Measurements from ENCODE around the gene SLN.
"Not testable (repeated sequence)": the region's sequence is repeated elsewhere in the genome, so short reads cannot be mapped to it uniquely, and the experiment has no call there.

Gene SLN

DNA sequence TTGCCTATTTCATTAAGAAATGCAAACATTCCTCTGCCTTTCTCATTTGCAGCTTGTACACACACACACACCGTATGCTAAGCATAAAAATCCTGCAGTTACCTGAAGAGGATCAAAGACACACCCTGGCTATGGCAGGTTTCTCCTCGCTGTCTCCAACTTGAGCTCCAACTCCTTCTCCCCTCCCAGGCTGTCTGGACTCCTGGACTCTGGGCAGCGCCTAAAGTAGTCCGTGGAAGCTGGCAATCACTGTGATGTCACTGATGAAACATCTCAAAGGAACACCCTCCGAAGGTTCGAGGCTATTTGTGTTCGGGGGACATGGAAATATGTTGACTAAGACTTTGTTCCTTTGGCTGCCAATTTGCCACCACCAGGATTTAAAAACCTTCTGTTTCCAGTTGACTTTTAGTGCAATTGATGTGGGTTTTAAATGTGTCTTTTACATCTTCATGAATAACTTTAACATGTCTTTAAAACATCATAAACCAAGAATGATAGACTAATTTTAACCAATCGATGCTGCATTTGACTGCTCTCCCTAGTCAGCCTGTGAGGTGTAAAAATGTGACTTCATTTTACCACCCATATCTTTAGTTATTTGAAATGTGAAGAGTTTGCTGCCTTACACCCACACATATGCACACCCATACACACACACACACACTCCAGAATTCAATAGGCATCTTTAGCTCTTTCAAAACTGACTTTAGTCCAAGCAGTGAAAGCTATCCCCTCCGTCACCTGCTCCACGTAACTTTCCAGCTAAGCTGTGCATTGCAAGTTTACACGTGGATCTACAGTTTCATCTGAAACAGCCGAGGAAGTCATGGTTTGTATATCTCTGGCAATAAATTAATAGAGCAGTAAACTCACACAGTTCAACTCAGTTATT lies at the start of gene SLN:
Gene SLN, minus strand, starts transcription at position 196 of the 895 bp plus-strand sequence.
- Histone ChIP-seq H3K27ac (ENCODE audit: low read depth, low read length) (no peak within 1 kb of the TSS), H3K36me3 (ENCODE audit: control insufficient read depth, insufficient read depth, low read length) (no peaks in the 10 kb centered on the region), H3K4me3 (ENCODE audit: low read length) (no peak within 1 kb of the TSS), H3K27me3 (ENCODE audit: control insufficient read depth, insufficient read depth, low read length) (no peaks in the 10 kb centered on the region), H3K9ac (ENCODE audit: low read length) (no peak within 1 kb of the TSS), H3K4me1 (ENCODE audit: control insufficient read depth, insufficient read depth, low read length) (no peaks in the 10 kb centered on the region)

DNA sequence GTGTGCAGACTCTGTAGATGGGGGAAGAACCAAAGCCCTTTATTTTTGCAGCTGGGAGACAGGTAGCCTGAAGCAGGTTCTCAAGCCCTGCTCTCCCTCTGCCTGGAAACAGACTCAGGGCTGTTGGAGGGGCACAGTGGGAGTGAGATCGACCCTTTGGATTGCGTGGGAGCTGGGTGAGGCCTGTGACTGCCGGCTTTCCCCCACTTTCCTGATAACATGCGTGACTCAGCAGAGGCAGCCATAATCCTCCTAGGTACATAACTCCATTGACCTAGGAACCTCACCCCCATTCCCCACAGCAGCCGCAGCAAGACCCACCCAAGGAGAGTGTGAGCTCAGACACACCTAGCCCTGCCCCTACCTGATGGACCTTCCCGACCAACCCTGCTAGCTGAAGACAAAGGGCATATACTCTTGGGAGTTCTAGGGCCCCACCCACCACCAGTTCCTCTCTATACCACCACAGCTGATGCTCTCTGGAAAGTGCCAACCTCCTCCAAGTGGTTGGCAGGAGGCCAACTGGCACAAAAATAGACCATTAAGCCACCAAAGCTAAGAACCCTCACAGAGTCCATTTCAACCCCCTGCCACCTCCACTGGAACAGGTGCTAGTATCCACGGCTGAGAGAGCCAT lies 47.0 kb upstream of the SLN start:
- not testable (repeated sequence) for H3K4me3 ChIP-seq (ENCODE audit: low read length); H3K27me3 ChIP-seq (ENCODE audit: control insufficient read depth, insufficient read depth, low read length); H3K36me3 ChIP-seq (ENCODE audit: control insufficient read depth, insufficient read depth, low read length); H3K9ac ChIP-seq (ENCODE audit: low read length); H3K4me1 ChIP-seq (ENCODE audit: control insufficient read depth, insufficient read depth, low read length); H3K27ac ChIP-seq (ENCODE audit: low read depth, low read length)

DNA sequence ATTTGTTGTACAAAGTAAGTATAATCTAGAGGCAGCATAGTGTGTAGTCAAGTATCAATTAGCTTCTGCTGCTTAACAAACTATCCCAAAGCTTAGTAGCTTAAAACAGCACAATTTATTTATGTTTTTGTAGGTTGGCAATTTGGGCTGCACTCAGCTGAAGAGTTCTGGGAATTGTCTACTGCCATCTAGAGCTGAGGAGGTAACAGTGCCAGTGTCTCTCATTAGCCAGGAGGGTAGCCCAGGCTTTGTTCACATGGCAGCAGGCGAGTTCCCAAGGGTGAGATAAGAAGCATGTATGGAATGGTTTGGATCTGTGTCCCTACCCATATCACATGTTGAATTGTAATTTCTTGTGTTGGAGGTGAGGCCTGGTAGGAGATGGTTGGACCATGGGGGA lies 45.8 kb upstream of the SLN start:
- Histone ChIP-seq H3K27ac (ENCODE audit: low read depth, low read length) (no peak overlapping the region), H3K4me3 (ENCODE audit: low read length) (no peak overlapping the region), H3K9ac (ENCODE audit: low read length) (no peak overlapping the region), H3K36me3 (ENCODE audit: control insufficient read depth, insufficient read depth, low read length) (no peaks in the 10 kb centered on the region), H3K27me3 (ENCODE audit: control insufficient read depth, insufficient read depth, low read length) (no peaks in the 10 kb centered on the region), H3K4me1 (ENCODE audit: control insufficient read depth, insufficient read depth, low read length) (no peaks in the 10 kb centered on the region)

DNA sequence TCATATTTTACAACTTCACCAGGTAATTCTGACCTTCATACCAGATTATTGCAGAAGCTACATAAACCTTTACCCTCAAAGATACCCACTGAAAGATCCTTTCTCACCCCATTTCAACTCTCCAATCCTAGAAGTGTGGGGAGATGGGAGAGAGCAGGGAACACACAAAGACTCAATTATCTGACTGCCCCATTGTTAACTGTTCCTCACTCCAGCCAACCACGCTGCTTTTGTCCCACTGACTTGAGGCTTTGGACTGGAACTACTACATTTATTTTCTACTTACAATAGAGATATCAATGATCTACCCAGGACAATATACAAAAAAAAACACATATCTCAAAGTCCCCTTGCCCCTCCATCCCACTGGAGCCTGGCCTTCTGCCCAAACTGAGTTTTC lies 44.7 kb upstream of the SLN start:
- H3K4me1 ChIP-seq (ENCODE audit: control insufficient read depth, insufficient read depth, low read length), result no peaks in the 10 kb centered on the region
- no peaks in the 10 kb centered on the region for H3K36me3 ChIP-seq (ENCODE audit: control insufficient read depth, insufficient read depth, low read length)
- H3K4me3 ChIP-seq (ENCODE audit: low read length), result no peak overlapping the region
- no peaks in the 10 kb centered on the region for H3K27me3 ChIP-seq (ENCODE audit: control insufficient read depth, insufficient read depth, low read length)
- H3K9ac ChIP-seq (ENCODE audit: low read length), result no peak overlapping the region
- H3K27ac ChIP-seq (ENCODE audit: low read depth, low read length), result no peak overlapping the region

DNA sequence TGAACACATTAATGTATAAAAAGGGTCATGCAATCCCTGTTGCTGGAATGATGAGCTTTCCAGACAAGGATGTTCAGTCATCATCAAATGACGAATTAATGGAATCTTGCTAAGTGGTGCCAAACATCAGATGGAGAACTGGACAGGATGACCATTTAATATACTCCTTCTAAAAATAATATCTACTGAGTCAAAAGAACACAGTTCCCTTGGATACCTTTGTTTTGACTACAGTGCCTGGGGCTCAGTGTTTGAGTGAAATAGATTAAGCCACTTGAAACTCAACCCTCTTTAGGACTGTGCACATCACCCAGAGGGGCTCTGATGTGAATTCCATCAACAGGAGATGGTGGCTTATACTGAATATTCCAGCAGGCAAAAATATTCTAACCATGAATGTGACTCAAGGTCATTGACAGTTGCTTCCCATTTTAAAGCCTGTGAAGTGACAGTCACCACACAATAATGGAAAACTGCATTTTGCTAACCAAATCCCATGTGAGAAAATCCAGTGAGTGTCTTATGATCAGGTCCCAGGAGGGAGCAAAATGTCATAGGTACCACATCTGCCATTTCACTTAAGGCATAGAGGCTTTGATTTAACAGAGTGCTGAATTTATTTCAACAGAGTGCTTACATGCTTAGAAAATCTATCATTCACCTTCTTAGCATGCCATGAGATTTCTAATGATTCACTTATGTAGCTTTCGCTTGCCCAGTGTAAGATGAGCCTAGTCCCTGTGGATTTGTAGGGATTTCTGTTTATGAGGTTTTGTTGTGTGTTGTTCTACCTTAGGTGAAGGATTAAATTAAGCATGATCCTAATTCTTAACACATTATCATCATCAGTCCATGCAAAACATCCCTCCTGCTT lies 41.3 kb upstream of the SLN start:
- H3K36me3 ChIP-seq (ENCODE audit: control insufficient read depth, insufficient read depth, low read length), result no peaks in the 10 kb centered on the region
- H3K27ac ChIP-seq (ENCODE audit: low read depth, low read length), result no peak overlapping the region
- no peak overlapping the region for H3K9ac ChIP-seq (ENCODE audit: low read length)
- H3K4me1 ChIP-seq (ENCODE audit: control insufficient read depth, insufficient read depth, low read length), result no peaks in the 10 kb centered on the region
- H3K4me3 ChIP-seq (ENCODE audit: low read length), result no peak overlapping the region
- H3K27me3 ChIP-seq (ENCODE audit: control insufficient read depth, insufficient read depth, low read length), result no peaks in the 10 kb centered on the region

DNA sequence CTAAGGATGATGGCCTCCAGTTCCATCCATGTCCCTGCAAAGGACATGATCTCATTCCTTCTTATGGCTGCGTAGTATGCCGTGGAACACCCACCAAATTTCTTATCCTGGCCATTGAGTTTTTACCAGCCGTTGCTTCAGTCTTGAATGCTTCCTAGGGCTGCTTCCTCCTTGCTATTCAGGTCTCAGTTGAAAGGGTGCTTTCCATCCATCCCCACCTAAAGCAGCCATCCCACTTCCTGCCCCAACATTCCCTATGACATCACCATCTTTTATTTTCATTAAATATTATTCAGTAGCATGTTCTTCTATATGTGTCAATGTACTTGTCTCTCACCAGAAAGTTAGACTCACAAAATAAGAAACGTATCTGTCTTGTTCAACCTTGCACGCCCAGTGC lies 40.7 kb upstream of the SLN start:
- H3K4me1 ChIP-seq (ENCODE audit: control insufficient read depth, insufficient read depth, low read length), result no peaks in the 10 kb centered on the region
- no peak overlapping the region for H3K9ac ChIP-seq (ENCODE audit: low read length)
- no peak overlapping the region for H3K4me3 ChIP-seq (ENCODE audit: low read length)
- H3K27me3 ChIP-seq (ENCODE audit: control insufficient read depth, insufficient read depth, low read length), result no peaks in the 10 kb centered on the region
- no peak overlapping the region for H3K27ac ChIP-seq (ENCODE audit: low read depth, low read length)
- H3K36me3 ChIP-seq (ENCODE audit: control insufficient read depth, insufficient read depth, low read length), result no peaks in the 10 kb centered on the region

DNA sequence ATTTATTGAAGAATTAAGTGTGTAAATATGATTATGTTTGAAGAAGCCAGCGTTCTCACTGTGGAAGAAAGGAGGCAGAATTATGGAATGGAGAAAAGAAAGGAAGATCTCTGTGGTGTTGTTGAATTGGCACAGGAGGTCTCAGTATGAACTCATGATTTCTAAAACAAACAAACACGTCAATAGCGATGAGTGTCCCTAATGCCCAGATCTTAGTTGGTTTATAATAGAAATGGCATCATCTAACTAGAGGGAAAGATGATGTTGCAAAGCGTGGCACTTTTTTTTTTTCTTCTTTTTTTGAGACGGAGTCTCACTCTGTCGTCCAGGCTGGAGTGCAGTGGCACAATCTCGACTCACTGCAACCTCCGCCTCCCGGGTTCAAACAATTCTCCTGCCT lies 39.2 kb upstream of the SLN start:
- no peaks in the 10 kb centered on the region for H3K27me3 ChIP-seq (ENCODE audit: control insufficient read depth, insufficient read depth, low read length)
- no peaks in the 10 kb centered on the region for H3K4me1 ChIP-seq (ENCODE audit: control insufficient read depth, insufficient read depth, low read length)
- H3K36me3 ChIP-seq (ENCODE audit: control insufficient read depth, insufficient read depth, low read length), result no peaks in the 10 kb centered on the region
- no peak overlapping the region for H3K9ac ChIP-seq (ENCODE audit: low read length)
- no peak overlapping the region for H3K27ac ChIP-seq (ENCODE audit: low read depth, low read length)
- H3K4me3 ChIP-seq (ENCODE audit: low read length), result no peak overlapping the region

DNA sequence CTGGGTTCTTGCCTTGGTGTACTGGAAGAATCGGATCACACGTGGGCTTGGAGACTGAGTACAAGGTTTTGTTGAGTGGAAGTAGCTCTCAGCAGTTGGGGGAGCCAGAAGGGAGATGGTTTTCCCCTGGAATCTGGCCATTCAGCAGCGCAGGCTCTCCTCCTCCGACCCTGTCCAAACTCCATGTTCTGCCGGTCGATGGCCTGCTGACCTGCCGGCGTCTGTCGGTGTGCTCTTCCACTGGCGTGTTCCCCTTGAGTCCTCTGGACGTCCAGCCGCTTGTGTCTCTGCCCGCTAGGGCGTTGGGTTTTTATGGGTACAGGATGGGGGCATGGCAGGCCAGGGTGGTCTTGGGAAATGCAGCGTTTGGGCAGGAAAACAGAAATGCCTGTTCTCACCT lies 38.5 kb upstream of the SLN start:
- Histone ChIP-seq H3K4me3 (ENCODE audit: low read length) (no peak overlapping the region), H3K27ac (ENCODE audit: low read depth, low read length) (no peak overlapping the region), H3K36me3 (ENCODE audit: control insufficient read depth, insufficient read depth, low read length) (no peaks in the 10 kb centered on the region), H3K9ac (ENCODE audit: low read length) (no peak overlapping the region), H3K27me3 (ENCODE audit: control insufficient read depth, insufficient read depth, low read length) (no peaks in the 10 kb centered on the region), H3K4me1 (ENCODE audit: control insufficient read depth, insufficient read depth, low read length) (no peaks in the 10 kb centered on the region)

DNA sequence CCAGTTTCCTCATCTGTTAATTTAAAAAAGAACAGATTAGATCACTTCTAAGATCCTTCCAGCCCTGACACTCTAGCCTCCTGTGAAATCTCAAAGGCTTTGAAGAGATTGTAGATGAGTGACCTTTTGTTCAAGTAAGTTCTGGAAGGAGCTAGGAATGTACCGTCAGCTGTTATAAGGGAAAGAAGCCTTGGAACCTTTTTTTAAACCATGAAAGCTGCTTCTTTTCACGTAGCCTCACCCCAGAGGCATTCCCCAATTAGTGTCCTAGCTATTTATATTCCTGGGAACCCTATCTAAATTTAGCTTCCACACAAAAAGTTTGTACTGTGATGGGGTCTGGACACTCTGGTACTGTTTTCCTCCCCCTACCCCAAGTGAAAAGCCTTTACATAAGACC lies 35.8 kb upstream of the SLN start:
- Histone ChIP-seq H3K4me3 (ENCODE audit: low read length) (no peak overlapping the region), H3K27me3 (ENCODE audit: control insufficient read depth, insufficient read depth, low read length) (no peaks in the 10 kb centered on the region), H3K36me3 (ENCODE audit: control insufficient read depth, insufficient read depth, low read length) (no peaks in the 10 kb centered on the region), H3K9ac (ENCODE audit: low read length) (no peak overlapping the region), H3K4me1 (ENCODE audit: control insufficient read depth, insufficient read depth, low read length) (no peaks in the 10 kb centered on the region), H3K27ac (ENCODE audit: low read depth, low read length) (no peak overlapping the region)

DNA sequence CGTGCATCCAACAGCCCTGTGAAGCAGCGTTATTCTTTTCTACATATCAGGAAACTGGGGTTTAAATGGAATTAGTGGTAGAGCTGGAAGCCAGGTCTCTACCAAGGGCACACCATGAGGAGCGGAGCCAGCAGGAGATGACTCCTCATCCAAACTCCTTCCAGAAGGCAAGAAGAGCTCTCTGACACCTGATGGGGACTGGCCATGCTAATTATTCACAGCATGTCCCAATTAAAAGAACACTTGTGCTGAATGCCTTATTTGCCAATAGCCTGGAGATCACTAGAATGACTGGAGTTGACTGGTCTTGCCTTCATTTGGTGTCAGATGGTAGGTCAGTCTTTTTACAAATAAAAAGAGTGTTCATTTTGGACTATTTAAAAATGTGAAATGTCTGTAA lies 32.9 kb upstream of the SLN start:
- Histone ChIP-seq H3K27ac (ENCODE audit: low read depth, low read length) (no peak overlapping the region), H3K4me3 (ENCODE audit: low read length) (no peak overlapping the region), H3K9ac (ENCODE audit: low read length) (no peak overlapping the region), H3K27me3 (ENCODE audit: control insufficient read depth, insufficient read depth, low read length) (no peaks in the 10 kb centered on the region), H3K4me1 (ENCODE audit: control insufficient read depth, insufficient read depth, low read length) (no peaks in the 10 kb centered on the region), H3K36me3 (ENCODE audit: control insufficient read depth, insufficient read depth, low read length) (no peaks in the 10 kb centered on the region)

DNA sequence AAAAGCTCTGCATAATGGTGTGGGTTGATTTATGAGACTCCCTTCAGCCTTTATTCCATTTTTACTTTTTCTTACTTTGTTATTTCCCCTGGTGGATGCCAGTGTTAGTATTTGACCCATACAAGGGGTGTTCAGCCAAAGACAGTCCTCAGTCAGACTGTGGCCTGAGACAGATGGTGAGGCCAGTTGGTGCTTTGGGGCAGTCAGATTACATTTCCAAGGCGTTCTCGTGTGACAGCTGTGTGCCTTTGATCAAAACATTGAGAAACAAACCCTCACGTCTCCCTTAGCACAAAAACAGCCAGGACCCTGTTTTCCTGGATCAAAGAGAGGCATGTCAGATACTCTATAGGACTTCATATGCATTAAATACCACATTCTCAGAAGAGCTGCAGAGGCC lies 31.3 kb upstream of the SLN start:
- Histone ChIP-seq H3K27me3 (ENCODE audit: control insufficient read depth, insufficient read depth, low read length) (no peaks in the 10 kb centered on the region), H3K4me3 (ENCODE audit: low read length) (no peak overlapping the region), H3K36me3 (ENCODE audit: control insufficient read depth, insufficient read depth, low read length) (no peaks in the 10 kb centered on the region), H3K27ac (ENCODE audit: low read depth, low read length) (no peak overlapping the region), H3K9ac (ENCODE audit: low read length) (no peak overlapping the region), H3K4me1 (ENCODE audit: control insufficient read depth, insufficient read depth, low read length) (no peaks in the 10 kb centered on the region)

DNA sequence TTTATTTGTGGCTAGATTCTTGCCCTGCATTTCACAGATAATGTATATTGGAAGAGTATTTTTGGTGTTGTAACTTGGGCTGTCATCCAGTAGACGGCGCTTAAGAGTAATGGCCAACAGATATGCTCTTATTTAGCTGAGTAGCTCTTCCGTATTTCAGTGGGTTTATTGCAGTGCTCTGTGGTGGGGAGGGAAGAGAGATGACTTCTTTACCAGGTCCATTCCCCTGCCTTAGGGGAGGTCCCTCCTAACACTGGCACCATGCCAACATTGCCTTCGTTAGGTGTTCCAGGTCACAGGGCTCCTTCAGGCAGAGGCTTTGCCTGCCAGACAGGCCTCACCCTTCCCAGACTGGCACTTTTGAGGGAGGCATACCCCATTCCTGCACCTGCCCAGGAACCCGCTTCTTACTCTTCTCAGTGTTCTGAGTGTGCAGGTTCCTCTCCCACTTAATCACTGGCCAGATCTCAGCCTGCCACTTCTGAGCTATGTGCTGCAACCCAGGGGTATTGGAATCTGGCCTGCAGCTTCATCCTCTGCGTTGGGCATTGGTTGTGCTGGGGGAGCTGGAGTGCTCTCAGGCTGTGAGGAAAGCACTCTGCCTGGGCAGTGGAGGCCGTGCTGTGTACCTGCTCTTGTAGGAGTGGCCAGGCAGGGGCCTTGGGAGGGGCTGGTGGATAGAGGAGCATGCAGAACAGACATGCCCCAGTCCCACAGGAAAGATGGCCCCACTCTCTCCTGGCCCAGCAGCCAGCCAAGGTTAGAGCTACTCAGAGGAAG lies 29.4 kb upstream of the SLN start:
- no peaks in the 10 kb centered on the region for H3K36me3 ChIP-seq (ENCODE audit: control insufficient read depth, insufficient read depth, low read length)
- H3K4me1 ChIP-seq (ENCODE audit: control insufficient read depth, insufficient read depth, low read length), result no peaks in the 10 kb centered on the region
- no peak overlapping the region for H3K4me3 ChIP-seq (ENCODE audit: low read length)
- no peaks in the 10 kb centered on the region for H3K27me3 ChIP-seq (ENCODE audit: control insufficient read depth, insufficient read depth, low read length)
- no peak overlapping the region for H3K9ac ChIP-seq (ENCODE audit: low read length)
- no peak overlapping the region for H3K27ac ChIP-seq (ENCODE audit: low read depth, low read length)
